NCI-H1694 treated with DMSO at 0.1 percent for 48 hours (cell line): ENCODE measurements around the gene MOAP1.
A peak's percentile ranks its signal among the peaks of the same experiment; 100 is the strongest.
"Not testable (repeated sequence)": the region's sequence is repeated elsewhere in the genome, so short reads cannot be mapped to it uniquely, and the experiment has no call there.

Source experiments
- DNase-seq: peaks from one replicate; lab custom pipeline; 2025; lab: John Stamatoyannopoulos, UW

MOAP1 gene

DNA sequence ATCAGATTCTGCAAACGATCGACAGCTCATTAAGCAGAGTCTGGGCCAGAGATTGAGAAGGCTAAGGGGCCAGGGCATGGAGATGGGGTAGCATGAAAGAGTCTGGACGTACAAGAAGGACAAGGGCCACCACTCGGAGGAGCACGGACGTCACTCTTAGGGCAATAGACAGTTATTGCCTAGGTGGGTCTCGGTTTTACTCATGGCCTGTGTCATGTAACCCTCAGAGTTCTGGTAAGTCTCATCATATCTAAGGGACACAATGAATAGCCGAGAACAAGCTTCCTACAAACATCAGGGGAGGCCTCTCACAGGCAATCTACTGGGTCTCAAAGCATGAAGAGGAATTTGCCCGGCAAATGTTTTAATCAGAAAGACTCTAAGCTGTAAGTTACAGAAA is 38.6 kb downstream of the MOAP1 start:
- DNase-seq, result no peak

DNA sequence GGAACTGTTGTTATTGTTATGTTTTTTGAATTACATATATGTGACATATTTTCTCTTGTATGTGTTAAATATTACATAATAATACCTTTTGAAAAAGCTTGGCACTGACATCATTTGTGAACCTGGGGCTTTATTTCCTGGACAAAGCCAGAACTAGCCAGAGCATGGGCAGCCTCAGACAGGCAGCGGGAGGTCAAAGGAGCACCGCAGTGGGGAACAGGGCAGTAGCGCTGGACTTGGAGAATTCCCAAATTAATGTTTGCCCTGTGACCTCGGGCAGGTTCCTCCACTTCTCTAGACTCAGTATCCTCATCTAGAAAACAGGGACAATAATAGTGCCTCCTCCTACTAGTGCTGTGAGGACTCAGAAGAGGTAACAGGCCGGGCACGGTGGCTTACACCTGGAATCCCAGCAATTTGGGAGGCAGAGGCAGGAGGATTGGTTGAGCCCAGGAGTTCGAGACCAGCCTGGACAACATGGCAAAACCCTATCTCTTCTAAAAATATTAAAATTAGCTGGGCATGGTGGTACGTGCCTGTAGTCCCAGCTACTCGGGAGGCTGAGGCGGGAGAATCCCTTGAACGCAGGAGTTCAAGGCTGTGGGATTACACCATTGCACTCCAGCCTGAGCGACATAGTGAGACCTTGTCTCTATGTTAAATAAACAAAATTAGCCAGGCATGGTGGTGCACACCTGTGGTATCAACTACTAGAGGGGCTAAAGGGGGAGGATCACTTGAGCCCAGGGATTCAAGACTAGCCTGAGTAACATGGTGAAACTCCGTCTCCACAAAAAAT is 41.6 kb downstream of the MOAP1 start:
- DNase-seq, result no peak

DNA sequence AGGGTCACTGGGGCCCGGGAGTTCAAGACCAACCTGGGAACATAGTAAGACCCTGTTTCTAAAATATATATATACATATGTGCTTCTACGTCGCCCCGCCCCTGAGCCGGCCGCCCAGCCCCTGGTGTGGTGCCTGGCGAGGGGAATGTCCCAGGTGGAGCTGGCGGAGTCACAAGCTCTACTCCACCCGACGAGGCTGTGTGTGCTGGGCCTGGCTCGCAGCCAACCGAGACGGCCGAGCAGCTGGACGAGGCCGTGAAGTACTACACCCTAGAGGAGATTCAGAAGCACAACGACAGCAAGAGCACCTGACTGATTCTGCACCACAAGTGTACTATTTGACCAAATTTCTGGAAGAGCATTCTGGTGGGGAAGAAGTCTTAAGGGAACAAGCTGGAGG is 46.8 kb downstream of the MOAP1 start:
- no peak for DNase-seq

DNA sequence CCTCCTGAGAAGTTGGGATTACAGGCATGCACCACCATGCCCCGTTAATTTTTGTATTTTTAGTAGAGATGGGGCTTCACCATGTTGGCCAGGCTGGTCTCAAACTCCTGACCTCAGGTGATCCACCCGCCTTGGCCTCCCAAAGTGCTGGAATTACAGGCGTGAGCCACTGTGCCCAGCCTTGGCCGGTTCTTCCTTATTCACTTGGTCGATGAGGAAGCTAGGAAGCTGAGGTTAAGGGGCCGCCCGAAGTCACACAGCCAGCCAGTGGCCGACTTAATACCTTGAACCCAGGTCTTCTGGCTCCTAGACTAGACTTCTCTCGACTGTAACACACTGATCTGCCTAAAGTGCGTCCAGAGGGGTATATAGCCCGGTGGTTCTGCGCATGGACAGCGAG is 48.2 kb downstream of the MOAP1 start:
- DNase-seq, result not testable (repeated sequence)

DNA sequence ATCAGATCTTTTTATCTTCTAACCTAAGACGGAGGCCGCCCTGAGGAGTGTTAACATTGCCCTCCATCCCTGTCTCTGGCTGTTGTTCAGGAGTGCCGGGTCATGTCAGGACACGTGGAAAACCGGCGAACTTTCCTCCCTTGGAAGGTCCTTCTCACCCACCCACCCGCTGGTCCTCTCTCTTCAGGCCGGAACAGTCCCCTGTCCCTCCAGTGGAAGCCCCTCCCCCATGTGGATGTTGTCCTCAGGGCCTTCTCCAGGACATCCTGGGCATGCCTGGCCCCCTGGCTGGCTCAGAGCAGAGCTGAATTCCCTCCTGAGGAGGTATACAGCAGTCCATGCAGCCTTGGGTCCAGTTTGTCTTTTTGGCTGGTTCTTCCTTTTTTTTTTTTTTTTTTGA is 48.7 kb downstream of the MOAP1 start:
- no peak for DNase-seq

DNA sequence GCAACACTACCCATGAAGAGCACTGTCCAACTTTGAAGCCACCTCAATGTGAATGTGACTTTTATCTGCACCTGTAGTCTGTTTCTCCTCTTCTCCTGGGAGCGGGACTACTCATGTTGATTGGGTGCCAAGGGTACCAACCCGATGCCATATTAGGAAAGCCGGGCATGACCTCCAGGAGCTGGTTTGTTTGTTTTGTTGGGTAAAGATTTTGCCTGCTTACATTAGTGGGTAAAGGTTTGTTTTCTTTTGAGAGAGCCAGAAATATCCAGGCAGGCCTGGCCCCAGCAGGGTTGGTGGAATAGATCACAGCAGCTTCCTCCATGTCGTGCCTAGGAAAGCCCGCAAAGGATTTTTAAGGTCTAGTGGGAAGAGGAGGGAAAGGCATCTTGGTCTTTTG is 49.3 kb downstream of the MOAP1 start:
- DNase-seq, result no peak

DNA sequence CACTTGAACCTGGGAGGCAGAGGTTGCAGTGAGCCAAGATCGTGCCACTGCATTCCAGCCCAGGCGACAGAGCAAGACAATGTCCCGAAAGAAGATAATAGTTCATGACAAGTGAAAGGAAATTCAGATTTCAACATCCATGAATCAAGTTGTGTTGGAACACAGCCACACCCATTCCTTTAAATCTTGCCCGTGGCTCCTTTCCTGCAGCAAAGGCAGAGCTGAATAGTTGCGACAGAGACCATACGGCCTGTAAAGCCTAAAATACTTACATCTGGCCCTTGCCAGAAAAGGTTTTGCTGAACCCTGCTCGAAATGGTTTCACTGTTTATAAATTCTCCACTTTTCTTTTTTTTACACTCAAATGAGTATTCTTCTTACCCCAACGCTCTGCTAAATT is 51.2 kb downstream of the MOAP1 start:
- no peak for DNase-seq

DNA sequence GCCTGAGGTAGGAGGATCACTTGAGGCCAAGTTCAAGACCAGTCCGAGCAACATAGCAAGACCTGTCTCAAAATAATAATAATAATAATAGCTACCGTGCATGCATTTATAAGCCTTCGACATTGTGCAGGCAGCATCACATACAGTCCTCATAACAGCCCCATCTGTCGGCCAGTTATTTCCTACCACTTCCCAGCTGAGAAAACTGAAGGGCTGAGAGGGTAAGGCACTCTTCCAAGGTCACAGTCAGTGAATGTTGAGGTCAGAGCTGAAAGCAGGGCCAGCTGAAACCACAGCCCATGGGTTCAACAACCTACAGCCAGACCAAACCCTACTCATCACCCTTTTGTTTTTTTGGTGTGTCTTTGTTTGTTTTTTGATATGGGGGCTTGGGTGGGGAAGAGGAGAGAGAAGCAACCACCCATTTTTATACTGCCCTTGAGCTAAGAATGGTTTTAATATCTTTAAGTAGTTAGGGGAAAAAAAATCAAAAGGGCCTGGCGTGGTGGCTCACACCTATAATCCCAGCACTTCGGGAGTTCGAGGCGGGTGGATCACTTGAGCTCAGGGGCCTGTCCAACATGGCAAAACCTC is 52.1 kb downstream of the MOAP1 start:
- DNase-seq, result peak; percentile 68
